H9 (cell line): ENCODE results near the gene ELANE. TPM values are rescaled to one million over a fixed set of nuclear protein-coding genes. Genes with fewer than 3 reads are reported as not detected.

Source experiments
- DNase-seq: peaks from one replicate; pipeline ENCODE4 v3.0.0-alpha.2; 2017
- H2AFZ ChIP-seq: one replicate; pipeline ENCODE4 v1.6.1; 2013; ENCODE audit warnings: mild to moderate bottlenecking, low read length, control low read depth, moderate library complexity
- H2AK5ac ChIP-seq: 2 replicates; pipeline ENCODE4 v1.6.1; 2013; ENCODE audit warnings: low read length, control low read depth, mixed read lengths; ENCODE audit not compliant: insufficient read length
- H2BK120ac ChIP-seq: one replicate; pipeline ENCODE4 v1.6.1; 2013; ENCODE audit warnings: low read depth, mild to moderate bottlenecking, low read length, control low read depth, inconsistent platforms; ENCODE audit not compliant: poor library complexity, severe bottlenecking
- H2BK12ac ChIP-seq: 2 replicates; pipeline ENCODE4 v1.6.1; 2013; ENCODE audit warnings: low read length, control low read depth, mixed read lengths, low read depth; ENCODE audit not compliant: insufficient read length
- H2BK15ac ChIP-seq: 2 replicates; pipeline ENCODE4 v1.6.1; 2013; ENCODE audit warnings: low read depth, low read length, control low read depth
- H2BK20ac ChIP-seq: one replicate; pipeline ENCODE4 v1.6.1; 2013; ENCODE audit warnings: low read depth, mild to moderate bottlenecking, low read length, control low read depth, inconsistent platforms; ENCODE audit not compliant: poor library complexity, severe bottlenecking
- H2BK5ac ChIP-seq: 2 replicates; pipeline ENCODE4 v1.6.1; 2013; ENCODE audit warnings: low read length, control low read depth, mixed read lengths; ENCODE audit not compliant: insufficient read length
- H3K14ac ChIP-seq: 2 replicates; pipeline ENCODE4 v1.6.1; 2013; ENCODE audit warnings: low read length, control low read depth; ENCODE audit not compliant: insufficient read depth
- H3K18ac ChIP-seq: 2 replicates; pipeline ENCODE4 v1.6.1; 2013; ENCODE audit warnings: low read depth, mild to moderate bottlenecking, mixed read lengths, low read length, control low read depth; ENCODE audit not compliant: insufficient read length
- H3K23ac ChIP-seq: 2 replicates; pipeline ENCODE4 v1.6.1; 2013; ENCODE audit warnings: low read length, control low read depth, mixed read lengths, low read depth; ENCODE audit not compliant: insufficient read length
- H3K23me2 ChIP-seq: 2 replicates; pipeline ENCODE4 v1.6.1; 2013; ENCODE audit warnings: low read depth, mild to moderate bottlenecking, mixed read lengths, low read length, control low read depth; ENCODE audit not compliant: insufficient read length, poor library complexity, severe bottlenecking
- H3K27ac ChIP-seq: 2 replicates; pipeline ENCODE4 v1.5.1; 2013; ENCODE audit warnings: low read length, control low read depth, mixed read lengths, low read depth; ENCODE audit not compliant: insufficient read length
- H3K27me3 ChIP-seq: 2 replicates; pipeline ENCODE4 v1.6.1; 2013; ENCODE audit warnings: low read length, control low read depth, inconsistent platforms; ENCODE audit not compliant: insufficient read depth
- H3K4ac ChIP-seq: 2 replicates; pipeline ENCODE4 v1.6.1; 2013; ENCODE audit warnings: low read depth, mild to moderate bottlenecking, control low read depth, inconsistent platforms, low read length, moderate library complexity
- H3K4me1 ChIP-seq: 2 replicates; pipeline ENCODE4 v1.6.1; 2013; ENCODE audit warnings: low read length, control low read depth, inconsistent platforms; ENCODE audit not compliant: insufficient read depth
- H3K4me2 ChIP-seq: 2 replicates; pipeline ENCODE4 v1.6.1; 2013; ENCODE audit warnings: low read length, control low read depth, mixed read lengths; ENCODE audit not compliant: insufficient read length, insufficient read depth
- H3K56ac ChIP-seq: 2 replicates; pipeline ENCODE4 v1.6.1; 2013; ENCODE audit warnings: low read depth, mild to moderate bottlenecking, mixed read lengths, low read length, control low read depth; ENCODE audit not compliant: insufficient read length
- H3K79me1 ChIP-seq: 2 replicates; pipeline ENCODE4 v1.6.1; 2013; ENCODE audit warnings: low read depth, mild to moderate bottlenecking, moderate library complexity, low read length, control low read depth, inconsistent platforms; ENCODE audit not compliant: insufficient read depth, poor library complexity, severe bottlenecking
- H3K79me2 ChIP-seq: 2 replicates; pipeline ENCODE4 v1.6.1; 2013; ENCODE audit warnings: low read length, control low read depth, inconsistent platforms; ENCODE audit not compliant: insufficient read depth
- H3K9ac ChIP-seq: 2 replicates; pipeline ENCODE4 v1.6.1; 2013; ENCODE audit warnings: low read length, control low read depth, mixed read lengths; ENCODE audit not compliant: insufficient read length; ENCODE audit errors: extremely low read depth
- H3K9me3 ChIP-seq: one replicate; pipeline ENCODE4 v1.6.1; 2013; ENCODE audit warnings: low read depth, low read length, inconsistent platforms; ENCODE audit not compliant: control insufficient read depth
- H3T11ph ChIP-seq: one replicate; pipeline ENCODE4 v1.6.1; 2013; ENCODE audit warnings: mild to moderate bottlenecking, low read length, control low read depth, inconsistent platforms
- H4K20me1 ChIP-seq: one replicate; pipeline ENCODE4 v1.6.1; 2013; ENCODE audit not compliant: control insufficient read depth, insufficient read length, insufficient read depth
- H4K5ac ChIP-seq: 2 replicates; pipeline ENCODE4 v1.6.1; 2013; ENCODE audit warnings: low read depth, mild to moderate bottlenecking, mixed read lengths, low read length, control low read depth; ENCODE audit not compliant: insufficient read length
- H4K8ac ChIP-seq: replicated peaks from 2 replicates; pipeline ENCODE4 v1.6.1; 2013; ENCODE audit warnings: low read length, control low read depth, mixed read lengths, low read depth; ENCODE audit not compliant: insufficient read length
- H4K91ac ChIP-seq: 2 replicates; pipeline ENCODE4 v1.6.1; 2013; ENCODE audit warnings: low read depth, mild to moderate bottlenecking, moderate library complexity, mixed read lengths, low read length, control low read depth; ENCODE audit not compliant: insufficient read length
- H3K27ac Mint-ChIP-seq, 3 experiments: 2 replicates in 2 of 3; 3 replicates in 1 of 3; pipeline ENCODE4 v1.8.0; 2020 to 2021; ENCODE audit warnings: mixed read lengths in 3 of 3, mild to moderate bottlenecking in 1 of 3, moderate library complexity in 1 of 3
- H3K27me3 Mint-ChIP-seq: 2 replicates; pipeline ENCODE4 v1.8.0; 2021; ENCODE audit warnings: low read depth, mild to moderate bottlenecking, moderate library complexity, mixed read lengths
- H3K36me3 Mint-ChIP-seq, 3 experiments: 2 replicates in 2 of 3; 3 replicates in 1 of 3; pipeline ENCODE4 v1.8.0; 2020 to 2021; ENCODE audit warnings: low read depth in 3 of 3, mixed read lengths in 3 of 3; ENCODE audit not compliant: insufficient read depth in 1 of 3
- H3K4me1 Mint-ChIP-seq, 2 experiments: 2 replicates each; pipeline ENCODE4 v1.8.0; 2020; ENCODE audit warnings: mixed read lengths in 2 of 2
- H3K4me3 Mint-ChIP-seq, 2 experiments: 2 replicates in 1 of 2; 3 replicates in 1 of 2; pipeline ENCODE4 v1.8.0; 2020 to 2021; ENCODE audit warnings: mild to moderate bottlenecking in 2 of 2, mixed read lengths in 2 of 2, moderate library complexity in 1 of 2
- H3K9me3 Mint-ChIP-seq, 2 experiments: 2 replicates in 1 of 2; 3 replicates in 1 of 2; pipeline ENCODE4 v1.8.0; 2020; ENCODE audit warnings: mild to moderate bottlenecking in 2 of 2, mixed read lengths in 2 of 2, moderate library complexity in 1 of 2
- WGBS: extraction: QIAGEN DNeasy Blood & Tissue Kit; methylation state at CpG from one replicate; pipeline ENCODE4 v1.1.7; 2013; ENCODE audit warnings: missing lambda C conversion rate, low lambda C conversion rate, mixed read lengths; ENCODE audit not compliant: insufficient read length; ENCODE audit errors: extremely low coverage; 5-methylcytosine and 5-hydroxymethylcytosine counted together
- total RNA-seq: library from RNA; stranded (reverse); gene quantifications from 2 replicates; pipeline ENCODE4 v1.2.1, GENCODE V29; 2021
- TF ChIP-seq, protein P1 (sequence below): fragments of 200-600 bp; sonication (generic); conservative IDR thresholded peaks from 3 replicates; pipeline ENCODE4 v1.8.0; 2021; ENCODE audit warnings: antibody characterized with exemption, mild to moderate bottlenecking

The ELANE gene
- total RNA-seq, 1 experiment from 2014 or later, result not detected

DNA sequence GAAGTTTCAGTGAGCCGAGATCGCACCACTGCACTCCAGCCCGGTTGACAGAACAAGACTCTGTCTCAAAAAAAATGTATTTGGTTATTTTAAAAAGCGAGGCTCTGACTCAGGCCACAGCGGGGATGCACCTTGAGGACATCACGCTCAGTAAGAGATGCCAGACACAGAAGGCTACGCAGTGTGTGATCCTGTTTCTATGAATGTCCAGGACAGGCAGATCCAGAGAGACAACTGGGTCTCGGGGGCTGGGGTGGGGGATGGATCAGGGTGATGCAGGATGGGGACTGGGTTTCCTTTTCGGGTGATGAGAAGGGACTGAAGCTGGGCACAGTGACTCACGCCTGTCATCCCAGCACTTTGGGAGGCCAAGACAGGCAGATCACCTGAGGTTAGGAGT, 35.5 kb downstream of the ELANE start:
- H2BK120ac ChIP-seq, result no peak overlapping the region
- H4K20me1 ChIP-seq, result peaks cover 2% of the 10 kb centered on the region
- H3K23ac ChIP-seq, result no peak overlapping the region
- no peaks in the 10 kb centered on the region for H3K27me3 ChIP-seq
- no peak overlapping the region for H2BK20ac ChIP-seq
- DNase-seq, result no peak
- no peak overlapping the region for H2BK15ac ChIP-seq
- no peak overlapping the region for H4K8ac ChIP-seq
- H2BK5ac ChIP-seq, result no peak overlapping the region
- no peaks in the 10 kb centered on the region for H3K9me3 ChIP-seq
- no peak overlapping the region for H2BK12ac ChIP-seq
- H2AK5ac ChIP-seq, result no peak overlapping the region
- H3K79me2 ChIP-seq, result no peaks in the 10 kb centered on the region; the same call in 1 of the 2 replicates
- H3K56ac ChIP-seq, result no peak overlapping the region
- H3K18ac ChIP-seq, result no peak overlapping the region
- peaks cover 4% of the 10 kb centered on the region for H3K23me2 ChIP-seq
- no peak overlapping the region for H4K91ac ChIP-seq
- no peak overlapping the region for H4K5ac ChIP-seq
- Mint-ChIP-seq H3K27ac (peak overlapping the region in 1 of 3 experiments; percentile 44; a peak in 1 of 7 replicates), H3K27me3 (no peaks in the 10 kb centered on the region), H3K9me3 (no peaks in the 10 kb centered on the region), H3K4me3 (no peak overlapping the region), H3K4me1 (peaks cover 0 to 3% of the 10 kb centered on the region in 2 experiments; a peak in 1 of 4 replicates), H3K36me3 (peaks cover 0 to 46% (median 34%) of the 10 kb centered on the region in 3 experiments; a peak in 5 of 7 replicates)
- TF ChIP-seq, protein P1, sequence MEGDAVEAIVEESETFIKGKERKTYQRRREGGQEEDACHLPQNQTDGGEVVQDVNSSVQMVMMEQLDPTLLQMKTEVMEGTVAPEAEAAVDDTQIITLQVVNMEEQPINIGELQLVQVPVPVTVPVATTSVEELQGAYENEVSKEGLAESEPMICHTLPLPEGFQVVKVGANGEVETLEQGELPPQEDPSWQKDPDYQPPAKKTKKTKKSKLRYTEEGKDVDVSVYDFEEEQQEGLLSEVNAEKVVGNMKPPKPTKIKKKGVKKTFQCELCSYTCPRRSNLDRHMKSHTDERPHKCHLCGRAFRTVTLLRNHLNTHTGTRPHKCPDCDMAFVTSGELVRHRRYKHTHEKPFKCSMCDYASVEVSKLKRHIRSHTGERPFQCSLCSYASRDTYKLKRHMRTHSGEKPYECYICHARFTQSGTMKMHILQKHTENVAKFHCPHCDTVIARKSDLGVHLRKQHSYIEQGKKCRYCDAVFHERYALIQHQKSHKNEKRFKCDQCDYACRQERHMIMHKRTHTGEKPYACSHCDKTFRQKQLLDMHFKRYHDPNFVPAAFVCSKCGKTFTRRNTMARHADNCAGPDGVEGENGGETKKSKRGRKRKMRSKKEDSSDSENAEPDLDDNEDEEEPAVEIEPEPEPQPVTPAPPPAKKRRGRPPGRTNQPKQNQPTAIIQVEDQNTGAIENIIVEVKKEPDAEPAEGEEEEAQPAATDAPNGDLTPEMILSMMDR, result no peak
- H3K4me1 ChIP-seq, result no peaks in the 10 kb centered on the region
- no CpG with 5 or more reads among the region's 10 CpGs for WGBS
- H3K4ac ChIP-seq, result no peak overlapping the region
- H3K9ac ChIP-seq, result no peak overlapping the region
- H3K14ac ChIP-seq, result no peak overlapping the region
- H3K4me2 ChIP-seq, result no peak overlapping the region
- H3K27ac ChIP-seq, result no peak overlapping the region
- no peak overlapping the region for H2AFZ ChIP-seq
- no peaks in the 10 kb centered on the region for H3K79me1 ChIP-seq
- no peak overlapping the region for H3T11ph ChIP-seq
